H1 (cell line): ENCODE measurements around the gene TUG1.

Source experiments
- CBX5 ChIP-seq: fragments of 300-800, 300-1000 bp; sonication (generic); IDR thresholded peaks from 2 replicates; pipeline ENCODE4 v1.7.1; 2016; ENCODE audit warnings: antibody characterized with exemption, low read length, low read depth
- CEBPB ChIP-seq: IDR thresholded peaks from 2 replicates; pipeline ENCODE4 v1.6.1; 2012; ENCODE audit warnings: low read depth, low read length
- EP300 ChIP-seq, 2 experiments: IDR thresholded peaks; 1 replicate in 1 of 2; 2 replicates in 1 of 2; pipeline ENCODE4 v1.6.1; 2011 to 2012; ENCODE audit warnings: low read depth in 2 of 2, low read length in 2 of 2, mild to moderate bottlenecking in 2 of 2, borderline replicate concordance in 1 of 2, inconsistent platforms in 1 of 2, moderate library complexity in 1 of 2
- EZH2 ChIP-seq: fragments of 200-600 bp; sonication (generic); IDR thresholded peaks from 2 replicates; pipeline ENCODE4 v1.7.1; 2012; ENCODE audit warnings: low read depth, mild to moderate bottlenecking, moderate library complexity, low read length, inconsistent platforms; ENCODE audit not compliant: severe bottlenecking
- POLR2A ChIP-seq, 2 experiments: IDR thresholded peaks; 1 replicate in 1 of 2; 2 replicates in 1 of 2; pipeline ENCODE4 v1.6.1; 2011; ENCODE audit warnings: low read depth in 2 of 2, low read length in 2 of 2, mild to moderate bottlenecking in 2 of 2; ENCODE audit errors: control extremely low read depth in 1 of 2
- POLR2AphosphoS5 ChIP-seq: IDR thresholded peaks from 2 replicates; pipeline ENCODE4 v1.6.1; 2011; ENCODE audit warnings: low read depth, low read length
- RAD21 ChIP-seq, 2 experiments: IDR thresholded peaks in 1 of 2; conservative IDR thresholded peaks in 1 of 2; 2 replicates each; pipeline ENCODE4 v1.6.1; 2011; ENCODE audit warnings: low read depth in 2 of 2, low read length in 2 of 2, improper control_type of control experiment in 1 of 2, inconsistent platforms in 1 of 2, mild to moderate bottlenecking in 1 of 2, moderate library complexity in 1 of 2
- RBBP5 ChIP-seq: IDR thresholded peaks from 2 replicates; pipeline ENCODE4 v1.7.1; 2012; ENCODE audit warnings: low read depth, mild to moderate bottlenecking, inconsistent platforms, low read length, moderate library complexity, borderline replicate concordance
- RFX5 ChIP-seq: IDR thresholded peaks from 2 replicates; pipeline ENCODE4 v1.6.1; 2011; ENCODE audit warnings: low read depth, low read length, improper control_type of control experiment, borderline replicate concordance
- SIRT6 ChIP-seq: IDR thresholded peaks from one replicate; pipeline ENCODE4 v1.7.1; 2012; ENCODE audit warnings: low read length, inconsistent platforms
- SP1 ChIP-seq: IDR thresholded peaks from 2 replicates; pipeline ENCODE4 v1.6.1; 2011; ENCODE audit warnings: low read depth, low read length
- TAF1 ChIP-seq: IDR thresholded peaks from 2 replicates; pipeline ENCODE4 v1.6.1; 2011; ENCODE audit warnings: mild to moderate bottlenecking, low read depth, low read length
- TF ChIP-seq, protein P1 (sequence below), 3 experiments: IDR thresholded peaks; 1 replicate in 2 of 3; 2 replicates in 1 of 3; pipeline versions ENCODE4 v1.5.1 to v1.6.1; 2011; ENCODE audit warnings: low read length in 3 of 3, mild to moderate bottlenecking in 3 of 3, inconsistent platforms in 2 of 3, low read depth in 1 of 3, moderate library complexity in 1 of 3; ENCODE audit not compliant: insufficient read depth in 1 of 3; ENCODE audit errors: control extremely low read depth in 1 of 3

DNA sequence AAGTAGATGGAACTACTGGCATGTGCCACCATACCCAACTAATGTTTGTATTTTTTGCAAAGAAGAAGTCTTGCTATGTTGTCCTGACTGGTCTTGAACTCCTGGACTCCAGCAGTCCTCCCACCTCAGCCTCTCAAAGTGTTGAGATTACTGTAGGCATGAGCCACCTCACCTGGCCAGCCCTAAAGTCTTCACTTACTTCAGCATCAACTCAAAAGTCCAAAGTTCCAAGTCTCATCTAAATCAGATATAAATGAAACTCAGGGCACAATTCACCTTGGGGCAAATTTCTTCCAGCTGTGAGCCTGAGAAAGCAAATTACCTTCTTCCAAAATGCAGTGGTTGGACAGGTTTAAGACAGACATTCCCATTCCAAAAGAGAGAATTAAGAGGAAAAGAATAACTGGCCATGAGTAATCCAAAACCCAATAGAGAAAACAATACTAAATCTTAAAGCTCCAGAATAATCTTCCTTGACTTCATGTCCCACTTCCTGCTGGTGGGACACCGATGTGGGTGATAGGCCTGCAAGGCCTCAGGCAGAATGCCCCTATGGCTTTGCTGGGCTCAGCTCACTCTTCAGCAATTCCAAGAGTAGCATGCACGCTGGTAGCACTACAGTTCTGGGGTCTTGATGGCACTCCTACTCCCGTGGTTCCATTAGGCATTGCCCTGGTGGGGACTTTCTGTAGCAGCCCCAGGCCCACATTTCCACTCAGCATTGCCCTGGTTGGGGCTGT is 50.3 kb downstream of the TUG1 start:
- TF ChIP-seq, protein P1, sequence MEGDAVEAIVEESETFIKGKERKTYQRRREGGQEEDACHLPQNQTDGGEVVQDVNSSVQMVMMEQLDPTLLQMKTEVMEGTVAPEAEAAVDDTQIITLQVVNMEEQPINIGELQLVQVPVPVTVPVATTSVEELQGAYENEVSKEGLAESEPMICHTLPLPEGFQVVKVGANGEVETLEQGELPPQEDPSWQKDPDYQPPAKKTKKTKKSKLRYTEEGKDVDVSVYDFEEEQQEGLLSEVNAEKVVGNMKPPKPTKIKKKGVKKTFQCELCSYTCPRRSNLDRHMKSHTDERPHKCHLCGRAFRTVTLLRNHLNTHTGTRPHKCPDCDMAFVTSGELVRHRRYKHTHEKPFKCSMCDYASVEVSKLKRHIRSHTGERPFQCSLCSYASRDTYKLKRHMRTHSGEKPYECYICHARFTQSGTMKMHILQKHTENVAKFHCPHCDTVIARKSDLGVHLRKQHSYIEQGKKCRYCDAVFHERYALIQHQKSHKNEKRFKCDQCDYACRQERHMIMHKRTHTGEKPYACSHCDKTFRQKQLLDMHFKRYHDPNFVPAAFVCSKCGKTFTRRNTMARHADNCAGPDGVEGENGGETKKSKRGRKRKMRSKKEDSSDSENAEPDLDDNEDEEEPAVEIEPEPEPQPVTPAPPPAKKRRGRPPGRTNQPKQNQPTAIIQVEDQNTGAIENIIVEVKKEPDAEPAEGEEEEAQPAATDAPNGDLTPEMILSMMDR (IDR thresholded peaks at IDR 0.05; ENCODE audit: control extremely low read depth in 1 of 3, insufficient read depth in 1 of 3, low read depth in 1 of 3, low read length in 3 of 3) = no peak
- no peak for TF ChIP-seq SP1
- TF ChIP-seq RBBP5 = no peak
- no peak for TF ChIP-seq RFX5
- TF ChIP-seq TAF1 = no peak
- no peak for TF ChIP-seq CEBPB
- no peak for TF ChIP-seq POLR2AphosphoS5
- no peak for TF ChIP-seq EZH2
- TF ChIP-seq SIRT6 = no peak
- no peak for TF ChIP-seq EP300 (IDR thresholded peaks at IDR 0.05; ENCODE audit: borderline replicate concordance in 1 of 2, low read depth in 2 of 2, low read length in 2 of 2)
- no peak for TF ChIP-seq RAD21 (IDR thresholded peaks at IDR 0.05 in 1 of 2, conservative IDR thresholded peaks at IDR 0.05 in 1 of 2; ENCODE audit: low read depth in 2 of 2, low read length in 2 of 2)
- no peak for TF ChIP-seq POLR2A (IDR thresholded peaks at IDR 0.05; ENCODE audit: control extremely low read depth in 1 of 2, low read depth in 2 of 2, low read length in 2 of 2)
- no peak for TF ChIP-seq CBX5
